ENCODE measurements around the gene TBC1D7.

DNA sequence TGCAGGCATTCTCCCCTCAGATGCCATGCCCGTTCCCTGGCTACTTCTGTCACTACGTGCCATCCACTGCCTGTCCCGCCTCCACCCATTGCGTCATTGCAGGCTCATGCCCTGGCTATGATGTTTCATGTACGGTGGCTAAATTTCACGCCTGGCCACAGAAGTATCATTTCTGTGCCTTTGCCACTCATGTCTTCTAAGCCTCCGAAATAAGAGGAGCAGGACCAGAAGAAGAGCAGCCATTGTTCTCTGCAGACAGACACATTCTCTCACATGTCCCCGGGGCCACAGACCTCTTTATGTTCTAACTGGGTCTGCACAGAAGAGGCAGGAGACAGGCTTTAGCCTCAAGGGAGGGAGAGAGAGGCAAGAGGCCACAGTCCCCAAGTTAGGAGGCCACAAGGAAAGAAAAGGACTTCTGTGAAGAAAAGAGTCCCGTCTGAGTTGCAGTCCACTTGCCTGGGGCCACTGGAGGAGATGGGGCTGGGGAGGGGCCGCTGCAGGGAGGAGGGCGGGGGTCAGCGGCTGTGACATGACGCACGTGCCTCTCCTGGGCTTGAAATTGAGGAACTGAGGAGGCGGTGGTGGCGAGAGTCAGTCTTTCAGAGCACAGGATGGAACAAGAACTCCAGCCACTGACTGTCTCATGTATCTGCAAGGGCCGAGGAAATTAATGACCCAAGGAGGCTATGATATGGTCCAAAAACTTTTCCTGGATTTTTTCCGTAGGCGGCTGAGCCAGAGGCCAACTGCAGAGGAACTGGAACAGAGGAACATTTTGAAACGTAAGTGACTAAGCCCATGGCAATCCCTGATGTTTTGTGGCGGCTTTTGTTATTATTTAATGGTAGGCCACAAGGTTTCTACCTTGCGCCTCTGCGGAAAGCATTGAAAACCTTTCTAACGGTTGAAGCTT is 55.9 kb downstream of the TBC1D7 start:
- TF ChIP-seq, protein P1, sequence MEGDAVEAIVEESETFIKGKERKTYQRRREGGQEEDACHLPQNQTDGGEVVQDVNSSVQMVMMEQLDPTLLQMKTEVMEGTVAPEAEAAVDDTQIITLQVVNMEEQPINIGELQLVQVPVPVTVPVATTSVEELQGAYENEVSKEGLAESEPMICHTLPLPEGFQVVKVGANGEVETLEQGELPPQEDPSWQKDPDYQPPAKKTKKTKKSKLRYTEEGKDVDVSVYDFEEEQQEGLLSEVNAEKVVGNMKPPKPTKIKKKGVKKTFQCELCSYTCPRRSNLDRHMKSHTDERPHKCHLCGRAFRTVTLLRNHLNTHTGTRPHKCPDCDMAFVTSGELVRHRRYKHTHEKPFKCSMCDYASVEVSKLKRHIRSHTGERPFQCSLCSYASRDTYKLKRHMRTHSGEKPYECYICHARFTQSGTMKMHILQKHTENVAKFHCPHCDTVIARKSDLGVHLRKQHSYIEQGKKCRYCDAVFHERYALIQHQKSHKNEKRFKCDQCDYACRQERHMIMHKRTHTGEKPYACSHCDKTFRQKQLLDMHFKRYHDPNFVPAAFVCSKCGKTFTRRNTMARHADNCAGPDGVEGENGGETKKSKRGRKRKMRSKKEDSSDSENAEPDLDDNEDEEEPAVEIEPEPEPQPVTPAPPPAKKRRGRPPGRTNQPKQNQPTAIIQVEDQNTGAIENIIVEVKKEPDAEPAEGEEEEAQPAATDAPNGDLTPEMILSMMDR (conservative IDR thresholded peaks at IDR 0.05) = no peak
- TF ChIP-seq EZH2 (IDR thresholded peaks at IDR 0.05; ENCODE audit: low read depth) = no peak

All from PC-9 (cell line).